GM19328 (cell line): ENCODE data around the gene ERCC2.
"Not testable (repeated sequence)": the region's sequence is repeated elsewhere in the genome, so short reads cannot be mapped to it uniquely, and the experiment has no call there.

Experiments used
- ATAC-seq: cut with Tn5 transposase; IDR thresholded peaks from one replicate; pipeline ENCODE4 v1.9.1; 2021; ENCODE audit warnings: mild to moderate bottlenecking, moderate library complexity; ENCODE audit not compliant: unreplicated experiment

Gene ERCC2

DNA sequence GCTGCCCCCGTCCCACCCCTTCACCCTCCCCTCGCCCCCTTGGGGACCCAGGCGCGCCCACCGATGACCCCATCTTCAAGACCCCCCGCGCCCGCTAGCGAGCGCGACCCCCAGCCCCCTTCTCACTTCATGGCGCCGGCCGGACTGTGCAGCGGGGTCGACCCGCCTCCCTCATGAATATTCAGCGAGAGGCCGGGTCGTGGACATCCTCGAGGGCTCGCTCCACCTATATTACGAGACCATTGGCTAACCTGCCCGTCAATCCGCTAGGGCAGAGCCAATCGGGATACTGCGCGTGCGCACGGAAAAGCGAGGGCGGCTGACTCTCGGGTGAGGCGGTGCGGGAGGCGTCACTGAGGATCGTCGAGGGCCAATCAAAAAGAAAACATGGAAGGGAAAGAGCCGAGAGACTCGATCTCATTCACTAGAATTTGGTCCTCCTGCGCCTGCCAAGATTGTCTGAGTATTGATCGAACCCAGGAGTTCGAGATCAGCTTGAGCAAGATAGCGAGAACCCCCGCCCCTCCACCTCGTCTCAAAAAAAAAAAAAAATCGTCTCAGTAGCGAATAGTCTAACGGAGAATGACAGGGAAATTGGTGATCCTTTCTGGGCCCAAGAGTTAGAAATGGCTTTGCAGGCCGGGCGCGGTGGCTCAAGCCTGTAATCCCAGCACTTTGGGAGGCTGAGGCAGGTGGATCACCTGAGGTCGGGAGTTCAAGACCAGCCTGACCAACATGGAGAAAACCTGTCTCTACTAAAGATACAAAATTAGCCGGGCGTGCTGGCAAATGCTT is at the start of gene ERCC2:
TSS of gene ERCC2 (minus strand) at position 164 of the 795 bp plus-strand sequence. CDS start at position 131, 33 bp downstream.
- peak; percentile 95 for ATAC-seq

DNA sequence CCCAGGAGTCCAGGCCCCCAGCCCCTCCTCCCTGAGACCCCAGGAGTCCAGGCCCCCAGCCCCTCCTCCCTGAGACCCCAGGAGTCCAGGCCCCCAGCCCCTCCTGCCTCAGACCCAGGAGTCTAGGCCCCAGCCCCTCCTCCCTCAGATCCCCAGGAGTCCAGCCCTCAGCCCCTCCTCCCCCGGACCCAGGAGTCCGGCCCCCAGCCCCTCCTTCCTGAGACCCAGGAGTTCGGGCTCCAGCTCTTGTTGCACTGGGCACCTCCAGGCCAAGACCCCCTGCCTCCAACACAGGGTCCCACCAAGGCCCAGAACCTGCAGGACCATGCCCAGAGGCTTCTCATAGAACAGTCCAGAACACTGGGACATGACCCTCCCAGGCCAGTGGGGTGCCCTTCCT is 49.5 kb upstream of the ERCC2 start:
- no peak for ATAC-seq

GRCh38 chr19:45419396-45419795 is 49.0 kb upstream of the ERCC2 start:
- ATAC-seq, result peak; percentile 59

DNA sequence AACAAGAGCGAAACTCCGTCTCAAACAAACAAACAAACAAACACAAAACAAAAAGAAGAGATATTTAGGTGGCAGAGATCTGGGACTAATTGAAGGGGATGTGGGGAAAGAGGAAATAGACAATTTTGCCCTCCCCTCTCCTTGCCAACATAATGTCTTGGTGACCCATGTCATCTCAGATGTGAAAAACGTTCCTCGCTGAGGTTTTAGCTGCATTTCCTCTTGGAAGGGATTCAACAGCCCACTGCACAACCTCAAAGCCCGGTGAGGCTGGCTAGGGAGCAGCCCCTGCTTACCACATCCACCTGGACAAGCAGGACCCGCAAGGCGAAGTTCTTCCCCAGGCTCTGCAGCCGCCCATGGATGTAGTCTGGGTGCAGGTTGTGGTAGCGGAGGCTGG is 48.4 kb upstream of the ERCC2 start:
- no peak for ATAC-seq

- ATAC-seq, result no peak
Observed at GRCh38 chr19:45417151-45417550, 46.8 kb upstream of the ERCC2 start.

DNA sequence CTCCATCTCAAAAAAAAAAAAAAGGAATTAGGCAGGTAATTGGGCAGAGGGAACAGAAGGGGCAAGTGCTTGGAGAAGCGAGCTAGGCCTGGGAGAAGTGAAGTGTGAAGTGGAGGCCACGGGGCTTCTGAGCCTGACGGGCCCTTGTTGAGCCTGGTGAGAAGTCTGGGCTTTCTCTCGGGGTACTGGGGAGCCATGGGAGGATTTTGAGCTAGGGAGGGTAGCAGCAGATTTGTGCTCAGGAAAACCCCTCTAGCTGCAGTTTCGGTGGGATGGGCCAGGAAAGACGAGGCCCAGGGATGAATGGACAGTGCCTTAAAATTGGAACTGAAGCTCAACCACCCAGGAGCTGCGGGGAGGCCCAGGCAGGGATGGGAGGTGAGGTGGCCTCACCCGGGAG is 44.1 kb upstream of the ERCC2 start:
- ATAC-seq, result no peak

GRCh38 chr19:45413497-45413896 is 43.1 kb upstream of the ERCC2 start:
- no peak for ATAC-seq

GRCh38 chr19:45410330-45410729 is 40.0 kb upstream of the ERCC2 start:
- ATAC-seq, result not testable (repeated sequence)

DNA sequence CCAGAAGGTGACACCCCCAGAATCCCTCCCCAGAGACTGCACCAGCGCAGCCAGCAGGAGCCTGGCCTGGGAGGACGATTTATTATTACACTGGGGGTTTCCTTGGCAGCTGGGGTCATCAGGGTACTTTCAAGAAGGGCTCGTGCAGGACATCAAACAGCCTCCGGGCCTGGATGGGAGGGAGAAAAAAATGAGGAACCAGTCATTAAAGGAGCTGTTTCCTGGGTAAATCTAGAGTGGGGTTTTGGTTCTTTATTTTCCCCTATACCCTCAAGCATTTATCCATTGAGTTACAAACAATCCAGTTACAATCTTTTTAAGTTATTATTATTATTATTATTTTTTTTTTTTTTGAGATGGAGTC is 39.2 kb upstream of the ERCC2 start:
- ATAC-seq, result no peak

GRCh38 chr19:45408830-45409556 is 38.6 kb upstream of the ERCC2 start:
- no peak for ATAC-seq

DNA sequence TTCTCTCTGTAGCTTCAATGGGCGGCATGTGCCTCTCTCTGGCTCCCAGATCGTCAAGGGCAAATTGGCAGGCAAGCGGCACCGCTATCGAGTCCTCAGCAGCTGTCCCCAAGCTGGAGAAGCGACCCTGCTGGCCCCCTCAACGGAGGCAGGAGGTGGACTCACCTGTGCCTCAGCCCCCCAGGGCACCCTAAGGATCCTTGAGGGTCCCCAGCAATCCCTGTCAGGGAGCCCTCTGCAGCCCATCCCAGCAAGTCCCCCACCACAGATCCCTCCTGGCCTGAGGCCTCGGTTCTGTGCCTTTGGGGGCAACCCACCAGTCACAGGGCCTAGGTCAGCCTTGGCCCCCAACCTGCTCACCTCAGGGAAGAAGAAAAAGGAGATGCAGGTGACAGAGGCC is 37.7 kb upstream of the ERCC2 start:
- ATAC-seq, result no peak

- not testable (repeated sequence) for ATAC-seq
Observed at GRCh38 chr19:45407585-45407984, 37.2 kb upstream of the ERCC2 start.

- no peak for ATAC-seq
Observed at GRCh38 chr19:45407091-45407375, 36.7 kb upstream of the ERCC2 start.

DNA sequence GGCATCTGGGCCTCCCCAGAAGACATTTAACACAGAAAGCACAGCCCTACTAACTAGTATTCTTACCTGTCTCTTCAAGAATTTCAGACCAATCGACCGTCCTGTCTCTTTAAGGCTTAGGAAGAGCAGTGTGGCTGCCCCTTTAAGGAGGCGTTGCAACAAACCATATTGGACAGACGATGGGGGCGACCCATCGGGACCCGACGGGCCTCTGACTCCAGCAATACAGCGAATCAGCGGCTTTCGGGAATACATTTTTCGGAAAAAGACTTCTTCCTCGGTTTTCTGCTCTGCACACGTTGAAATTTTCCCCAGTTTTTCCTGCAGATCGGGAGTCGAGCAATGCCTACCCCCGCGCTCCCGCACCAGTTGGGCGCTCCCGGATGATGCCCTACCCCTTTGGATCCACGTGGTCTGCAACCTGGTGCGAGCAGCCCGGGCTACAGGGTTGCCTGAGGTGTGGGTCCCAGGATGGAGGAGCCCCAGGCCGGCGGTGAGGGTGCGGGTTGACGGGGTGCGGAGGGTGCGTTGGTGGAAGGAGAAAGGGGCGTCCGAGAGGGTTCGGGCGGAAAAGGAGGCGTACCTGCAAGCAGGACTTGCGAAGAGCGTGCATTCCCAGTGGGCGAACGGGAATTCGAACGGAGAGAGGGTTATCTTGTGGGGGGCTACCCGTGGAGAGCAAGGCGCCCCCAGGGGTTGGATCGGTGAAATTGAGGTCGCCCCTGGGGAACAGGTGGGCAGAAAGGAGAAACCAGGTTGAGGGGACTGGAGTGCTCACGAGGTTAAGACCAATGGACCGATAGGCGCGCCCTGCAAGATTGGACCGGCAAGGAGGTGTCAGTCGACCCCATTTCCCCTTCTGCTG is 36.1 kb upstream of the ERCC2 start, which contains the start of gene POLR1G:
TSS of gene POLR1G (plus strand) at position 419 of the 865 bp plus-strand sequence. CDS start at position 472, 53 bp downstream.
- ATAC-seq, result peak; percentile 80

DNA sequence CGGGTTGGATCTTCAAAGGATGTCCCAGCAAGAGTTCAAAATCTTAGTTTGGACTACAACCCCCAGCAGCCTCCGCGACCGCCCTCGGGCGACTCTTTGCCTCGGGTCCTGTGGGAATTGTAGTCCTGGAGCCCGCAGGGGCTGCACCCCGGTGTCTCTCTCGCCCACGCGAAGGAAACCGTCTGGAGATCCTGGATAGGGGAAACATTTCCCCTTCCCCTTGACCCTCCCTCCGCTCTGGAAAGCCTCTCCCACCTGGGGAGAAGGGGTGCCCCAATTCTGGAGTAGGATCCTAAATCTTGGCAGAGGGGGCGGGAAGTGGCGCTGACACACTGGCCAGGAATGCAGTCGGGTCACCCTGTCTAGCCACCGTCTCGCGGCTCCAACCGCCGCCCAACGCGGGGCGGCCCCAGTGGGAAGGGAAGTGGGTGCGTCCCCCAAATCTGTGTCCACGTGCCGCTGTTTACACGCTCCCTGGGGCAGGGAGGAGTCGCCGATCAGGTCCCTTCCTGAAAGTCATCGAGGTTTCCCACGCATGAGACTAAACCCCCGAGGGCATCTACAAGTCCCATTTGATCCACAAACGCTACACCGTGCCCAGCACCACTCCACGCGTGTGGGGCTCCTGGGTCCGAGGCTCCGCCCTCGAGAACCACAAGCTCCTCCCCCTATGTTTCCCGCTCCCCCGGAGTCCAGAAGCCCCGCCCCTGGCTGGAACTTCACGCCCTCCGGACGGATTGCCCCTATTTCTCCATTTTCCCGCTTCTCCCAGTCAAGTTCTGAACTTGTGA is 35.3 kb upstream of the ERCC2 start:
- ATAC-seq, result peak; percentile 40

DNA sequence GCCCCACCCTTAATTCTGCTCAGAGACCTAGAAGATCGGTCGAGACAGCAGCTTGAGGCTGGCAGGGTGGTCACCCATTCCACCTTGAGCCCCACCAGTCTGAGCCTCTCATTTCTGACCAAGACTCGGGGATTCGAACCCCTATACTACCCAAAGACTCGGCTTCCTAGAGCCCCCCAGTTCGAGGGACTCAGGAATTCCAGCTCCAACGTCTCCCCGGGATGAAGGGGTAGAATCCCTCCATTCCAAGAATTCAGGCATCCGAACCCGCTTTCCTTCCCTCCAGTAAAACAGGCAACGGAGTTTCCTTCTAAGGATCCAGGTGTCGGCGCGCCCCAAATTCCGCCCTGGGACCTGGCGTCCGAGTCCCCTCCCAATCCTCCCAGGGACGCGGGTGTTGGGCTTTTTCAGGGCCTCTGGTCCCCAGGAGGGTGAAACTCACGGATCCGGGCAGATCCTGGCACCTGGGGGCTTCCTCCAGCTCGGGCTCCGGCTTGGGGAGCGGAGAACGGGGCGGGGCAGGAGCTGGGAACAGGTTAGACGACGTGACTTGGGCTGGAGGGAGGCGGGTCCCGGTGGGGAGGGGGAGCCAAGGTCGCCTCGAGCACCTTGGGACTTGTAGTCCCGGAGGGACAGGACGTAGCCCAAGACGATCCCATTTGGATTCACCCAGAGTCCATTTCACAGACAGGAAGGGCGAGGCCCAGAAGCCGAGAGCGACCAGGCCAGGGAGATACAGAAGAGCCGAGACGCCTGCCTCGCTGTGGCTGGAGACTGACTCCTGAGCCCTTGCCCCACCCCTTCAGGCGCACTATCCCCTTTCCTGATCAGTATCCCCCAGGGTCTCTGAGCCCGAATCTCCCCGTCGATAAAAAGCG is 34.4 kb upstream of the ERCC2 start, which contains the start of gene PPP1R13L:
TSS of gene PPP1R13L (minus strand) at position 513 of the 878 bp plus-strand sequence. CDS start 6,751 bp downstream, outside the sequence.
- ATAC-seq, result no peak

- ATAC-seq, result no peak
Observed at GRCh38 chr19:45403781-45404556, 33.6 kb upstream of the ERCC2 start.

DNA sequence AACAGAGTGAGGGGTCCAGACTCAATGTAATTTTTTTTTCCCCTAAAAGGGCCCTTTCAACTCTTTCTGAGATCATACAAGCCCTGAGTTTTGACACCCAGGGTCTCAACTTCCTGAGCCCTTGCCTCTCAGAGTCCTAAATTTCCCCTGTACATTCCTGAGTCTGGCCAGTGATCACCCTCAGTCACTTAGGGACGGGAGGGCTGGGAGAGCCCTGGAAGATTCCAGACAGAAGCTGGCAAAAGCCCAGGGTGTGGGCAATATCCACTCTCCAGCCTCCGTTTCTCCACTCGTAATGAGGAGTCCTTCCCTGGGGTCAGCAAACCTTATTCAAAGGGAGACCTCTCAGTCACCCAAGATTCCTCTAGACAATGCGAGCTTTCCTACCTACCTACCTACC is 32.9 kb upstream of the ERCC2 start:
- ATAC-seq, result no peak
